HCT116 (cell line): ENCODE results near the gene TNNC2. TPM values are rescaled to one million over a fixed set of nuclear protein-coding genes. Genes with fewer than 3 reads are reported as not detected.

Source experiments
- ATAC-seq: fragments of 200-7000 bp; cut with Tn5 transposase; 2 replicates; pipeline ENCODE4 v1.9.1; 2020; ENCODE audit warnings: mild to moderate bottlenecking, moderate library complexity
- BruUV-seq: library from RNA; stranded (reverse); fragments of 400-500 nt; replicated peaks from 2 replicates; lab custom pipeline; 2021; lab: Mats Ljungman, UMichigan
- CTCF ChIA-PET: fragments of 300-600 bp; sonication (Branson Sonifier 250); formaldehyde crosslinking; loops from one replicate; lab custom pipeline; 2021; ENCODE audit warnings: antibody characterized with exemption; lab: Charles Lee
- POLR2A ChIA-PET: fragments of 300-600, 350-600 bp; sonication (Branson Sonifier 250); formaldehyde crosslinking; loops from one replicate; lab custom pipeline; 2021; ENCODE audit warnings: antibody characterized with exemption; lab: Charles Lee
- RAD21 ChIA-PET, 2 experiments: fragments of 300-600 bp; sonication (Branson Sonifier 250); formaldehyde crosslinking; loops; one replicate each; lab custom pipeline; 2023; ENCODE audit warnings: low total read pairs in 2 of 2; ENCODE audit not compliant: uncharacterized antibody in 2 of 2, unreplicated experiment in 2 of 2, low non-redundant PET in 1 of 2; lab: Charles Lee
- DNase-seq: peaks from one replicate; pipeline ENCODE4 v3.0.0-alpha.2; 2010; ENCODE audit warnings: low read depth, low spot score
- H2AFZ ChIP-seq: fragments of 200-600 bp; shearing (Covaris generic), sonication (generic); 2 replicates; pipeline ENCODE4 v1.6.1; 2017; ENCODE audit warnings: low read depth, mixed run types, mixed read lengths, antibody characterized with exemption, low read length; ENCODE audit not compliant: poor library complexity, severe bottlenecking
- H3K27ac ChIP-seq: 2 replicates; pipeline ENCODE4 v1.5.1; 2012; ENCODE audit warnings: low read depth, low read length
- H3K27me3 ChIP-seq: fragments of 200-600 bp; sonication (generic); 2 replicates; pipeline ENCODE4 v1.6.1; 2016; ENCODE audit warnings: mixed run types, low read length, mixed read lengths; ENCODE audit not compliant: insufficient read depth
- H3K36me3 ChIP-seq, 2 experiments: fragments of 200-500 bp in 1 of 2; fragments of 200-600 bp in 1 of 2; sonication (Bioruptor generic) in 1 of 2; sonication (generic) in 1 of 2; 2 replicates each; pipeline versions ENCODE4 v1.5.1 to v1.6.1; 2014 to 2016; ENCODE audit warnings: low read length in 2 of 2, inconsistent platforms in 1 of 2, mixed read lengths in 1 of 2, mixed run types in 1 of 2; ENCODE audit not compliant: insufficient read depth in 2 of 2, control insufficient read depth in 1 of 2
- H3K4me1 ChIP-seq, 2 experiments: fragments of 200-600 bp in 1 of 2; sonication (generic) in 1 of 2; 2 replicates each; pipeline versions ENCODE4 v1.5.1 to v1.6.1; 2012 to 2017; ENCODE audit warnings: low read length in 2 of 2, inconsistent platforms in 1 of 2, mild to moderate bottlenecking in 1 of 2, mixed read lengths in 1 of 2, mixed run types in 1 of 2, moderate library complexity in 1 of 2; ENCODE audit not compliant: insufficient read depth in 2 of 2, control insufficient read depth in 1 of 2
- H3K4me2 ChIP-seq: fragments of 200-600 bp; sonication (generic); 2 replicates; pipeline ENCODE4 v1.6.1; 2017; ENCODE audit warnings: mixed run types, low read length, mixed read lengths
- H3K4me3 ChIP-seq, 2 experiments: fragments of 200-600 bp in 1 of 2; sonication (generic) in 1 of 2; replicated peaks in 1 of 2; 2 replicates each; pipeline ENCODE4 v1.5.1; 2011 to 2016; ENCODE audit warnings: low read length in 2 of 2, control low read depth in 1 of 2, low read depth in 1 of 2, mild to moderate bottlenecking in 1 of 2, mixed read lengths in 1 of 2, mixed run types in 1 of 2
- H3K79me2 ChIP-seq: fragments of 200-600 bp; sonication (generic); 2 replicates; pipeline ENCODE4 v1.6.1; 2017; ENCODE audit warnings: mild to moderate bottlenecking, mixed run types, low read length, moderate library complexity, mixed read lengths; ENCODE audit not compliant: insufficient read depth
- H3K9ac ChIP-seq: fragments of 200-600 bp; sonication (generic); 2 replicates; pipeline ENCODE4 v1.6.1; 2016; ENCODE audit warnings: low read length, mixed read lengths
- H3K9me2 ChIP-seq: fragments of 200-600 bp; sonication (generic), shearing (Covaris generic); 2 replicates; pipeline ENCODE4 v1.6.1; 2017; ENCODE audit warnings: mixed run types, mild to moderate bottlenecking, moderate library complexity; ENCODE audit not compliant: insufficient read depth
- H3K9me3 ChIP-seq, 2 experiments: fragments of 200-500 bp in 1 of 2; fragments of 200-600 bp in 1 of 2; sonication (Bioruptor generic) in 1 of 2; sonication (generic) in 1 of 2; 2 replicates each; pipeline ENCODE4 v1.6.1; 2014 to 2017; ENCODE audit warnings: low read length in 2 of 2, mixed read lengths in 2 of 2, inconsistent platforms in 1 of 2, low read depth in 1 of 2, mild to moderate bottlenecking in 1 of 2, mixed run types in 1 of 2, moderate library complexity in 1 of 2; ENCODE audit not compliant: control insufficient read depth in 1 of 2, insufficient read depth in 1 of 2
- H4K20me1 ChIP-seq: fragments of 200-600 bp; sonication (generic), shearing (Covaris generic); 2 replicates; pipeline ENCODE4 v1.6.1; 2017; ENCODE audit warnings: mixed run types, mild to moderate bottlenecking, moderate library complexity; ENCODE audit not compliant: insufficient read depth
- ATF3 ChIP-seq: IDR thresholded peaks from 2 replicates; pipeline ENCODE4 v1.6.1; 2012
- CBX3 ChIP-seq: IDR thresholded peaks from 2 replicates; pipeline ENCODE4 v1.6.1; 2012; ENCODE audit warnings: low read depth
- CEBPB ChIP-seq: IDR thresholded peaks from 2 replicates; pipeline ENCODE4 v1.6.1; 2012; ENCODE audit warnings: low read depth
- EGR1 ChIP-seq: IDR thresholded peaks from 2 replicates; pipeline ENCODE4 v1.6.1; 2012; ENCODE audit warnings: low read depth
- ELF1 ChIP-seq: IDR thresholded peaks from 2 replicates; pipeline ENCODE4 v1.6.1; 2012; ENCODE audit warnings: low read depth, borderline replicate concordance
- EZH2 ChIP-seq: fragments of 200-600 bp; sonication (generic); IDR thresholded peaks from 2 replicates; pipeline ENCODE4 v1.6.1; 2017; ENCODE audit warnings: antibody characterized with exemption, mixed run types
- EZH2phosphoT487 ChIP-seq: fragments of 200-600 bp; IDR thresholded peaks from 2 replicates; pipeline ENCODE4 v1.6.1; 2018; ENCODE audit warnings: antibody characterized with exemption, borderline replicate concordance
- JUND ChIP-seq: IDR thresholded peaks from 2 replicates; pipeline ENCODE4 v1.6.1; 2012
- MAX ChIP-seq: IDR thresholded peaks from 2 replicates; pipeline ENCODE4 v1.6.1; 2012
- POLR2A ChIP-seq: IDR thresholded peaks from 2 replicates; pipeline ENCODE4 v1.7.0; 2011; ENCODE audit warnings: borderline replicate concordance; ENCODE audit not compliant: insufficient read depth, insufficient read length; ENCODE audit errors: extremely low read depth
- POLR2AphosphoS5 ChIP-seq: IDR thresholded peaks from 2 replicates; pipeline ENCODE4 v1.6.1; 2011; ENCODE audit warnings: mild to moderate bottlenecking, low read depth, low read length, moderate library complexity
- RAD21 ChIP-seq: IDR thresholded peaks from 2 replicates; pipeline ENCODE4 v1.6.1; 2012; ENCODE audit warnings: low read depth, mild to moderate bottlenecking
- REST ChIP-seq: IDR thresholded peaks from 2 replicates; pipeline ENCODE4 v1.6.1; 2012; ENCODE audit warnings: low read depth
- SP1 ChIP-seq: IDR thresholded peaks from 2 replicates; pipeline ENCODE4 v1.6.1; 2012; ENCODE audit warnings: low read depth
- SRF ChIP-seq: IDR thresholded peaks from 2 replicates; pipeline ENCODE4 v1.6.1; 2012; ENCODE audit warnings: low read depth
- TCF7L2 ChIP-seq: IDR thresholded peaks from 2 replicates; pipeline ENCODE4 v1.7.0; 2011; ENCODE audit warnings: borderline replicate concordance, inconsistent platforms; ENCODE audit not compliant: insufficient read depth, insufficient read length; ENCODE audit errors: extremely low read depth
- YY1 ChIP-seq: IDR thresholded peaks from 2 replicates; pipeline ENCODE4 v1.6.1; 2011; ENCODE audit warnings: low read length, low read depth, moderate library complexity, mild to moderate bottlenecking; ENCODE audit not compliant: insufficient replicate concordance; ENCODE audit errors: extremely low read depth
- ZFX ChIP-seq: fragments of 450-650 bp; IDR thresholded peaks from 2 replicates; pipeline ENCODE4 v1.6.1; 2017
- intact Hi-C: fragments of 100-400 bp; cut with micrococcal nuclease; formaldehyde crosslinking; loops from 2 replicates; pipeline ENCODE4 v1.10.0; 2022
- total RNA-seq: library from RNA; stranded (reverse); gene quantifications from one replicate; pipeline ENCODE4 v1.2.1, GENCODE V29; 2021; ENCODE audit not compliant: unreplicated experiment

The TNNC2 gene
- total RNA-seq, 1 experiment from 2014 or later = not detected

- no peaks in the 10 kb centered on the region for H3K9me3 ChIP-seq
Observed at GRCh38 chr20:45850238-45850637, 23.1 kb upstream of the TNNC2 start.

More at GRCh38 chr20:45850238-45850637, 23.1 kb upstream of the TNNC2 start:
- peaks cover 0 to 2% of the 10 kb centered on the region in 2 experiments; a peak in 2 of 4 replicates for H3K36me3 ChIP-seq
- H3K79me2 ChIP-seq = no peaks in the 10 kb centered on the region
- no peaks in the 10 kb centered on the region for H3K9me2 ChIP-seq
- TF ChIP-seq ATF3 (no peak), YY1 (no peak), EZH2phosphoT487 (no peak), ZFX (no peak), MAX (no peak), JUND (no peak), REST (no peak), CBX3 (no peak), POLR2A (no peak), EZH2 (no peak), SRF (no peak), ELF1 (no peak), RAD21 (no peak), SP1 (no peak), POLR2AphosphoS5 (no peak), EGR1 (no peak), CEBPB (no peak), TCF7L2 (no peak)
- H3K9ac ChIP-seq = no peak overlapping the region
- no peak overlapping the region for H3K4me2 ChIP-seq
- no peaks in the 10 kb centered on the region for H4K20me1 ChIP-seq
- H3K4me3 ChIP-seq = no peak overlapping the region
- ChIA-PET CTCF (no interaction called here), POLR2A (no interaction called here), RAD21 (no interaction called here)
- H3K4me1 ChIP-seq = no peaks in the 10 kb centered on the region
- BruUV-seq = no TSS peak
- no peak overlapping the region for H3K27ac ChIP-seq
- no peaks in the 10 kb centered on the region for H3K27me3 ChIP-seq
- ATAC-seq (no peak), DNase-seq (no peak)
- intact Hi-C loops = no loop called here
- no peak overlapping the region for H2AFZ ChIP-seq
